Measurements from ENCODE around the gene ATP1A1.

Gene ATP1A1

DNA sequence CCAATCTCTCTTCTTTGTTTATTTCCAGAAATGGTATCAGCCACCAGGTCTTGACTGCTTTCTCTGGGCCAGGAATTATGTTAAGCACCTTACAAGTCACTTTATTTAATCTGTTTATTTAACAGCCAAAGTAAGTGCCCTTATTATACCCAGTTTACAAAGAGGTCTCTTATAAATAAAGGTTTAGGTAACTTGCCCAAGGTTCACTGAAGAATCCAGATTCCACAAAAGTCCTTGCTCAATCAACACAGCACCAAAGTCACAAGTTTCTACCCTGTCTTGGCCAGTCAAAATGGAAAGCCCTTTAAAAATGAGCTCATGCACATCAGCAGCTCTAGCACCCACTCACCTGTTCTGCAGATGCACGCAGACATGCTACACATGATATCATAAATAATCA, 28.0 kb upstream of the ATP1A1 start:
- no peak for DNase-seq (ENCODE audit: low read depth in 2 of 2)

DNA sequence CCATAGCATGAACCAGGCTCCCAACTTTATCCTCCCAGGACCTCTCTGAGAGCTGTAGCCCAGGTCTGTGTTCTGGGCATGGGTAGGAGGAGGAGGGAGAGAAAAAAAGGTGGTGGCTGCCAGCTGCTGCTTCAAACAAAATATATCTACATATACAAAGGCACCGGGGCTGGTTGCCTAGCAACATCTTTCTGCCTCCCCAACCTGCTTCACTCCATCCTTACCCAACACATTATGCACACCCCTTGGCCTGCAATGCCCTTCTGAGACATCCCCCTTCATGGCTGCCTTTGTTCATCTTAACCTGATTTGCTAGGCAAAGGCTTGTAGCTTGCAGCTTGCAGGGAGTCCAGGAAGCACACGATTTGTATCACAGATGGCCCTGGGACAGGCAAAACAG, 27.2 kb upstream of the ATP1A1 start:
- peak in 1 of 2 donors; percentile 11 for DNase-seq (ENCODE audit: low read depth in 2 of 2)

DNA sequence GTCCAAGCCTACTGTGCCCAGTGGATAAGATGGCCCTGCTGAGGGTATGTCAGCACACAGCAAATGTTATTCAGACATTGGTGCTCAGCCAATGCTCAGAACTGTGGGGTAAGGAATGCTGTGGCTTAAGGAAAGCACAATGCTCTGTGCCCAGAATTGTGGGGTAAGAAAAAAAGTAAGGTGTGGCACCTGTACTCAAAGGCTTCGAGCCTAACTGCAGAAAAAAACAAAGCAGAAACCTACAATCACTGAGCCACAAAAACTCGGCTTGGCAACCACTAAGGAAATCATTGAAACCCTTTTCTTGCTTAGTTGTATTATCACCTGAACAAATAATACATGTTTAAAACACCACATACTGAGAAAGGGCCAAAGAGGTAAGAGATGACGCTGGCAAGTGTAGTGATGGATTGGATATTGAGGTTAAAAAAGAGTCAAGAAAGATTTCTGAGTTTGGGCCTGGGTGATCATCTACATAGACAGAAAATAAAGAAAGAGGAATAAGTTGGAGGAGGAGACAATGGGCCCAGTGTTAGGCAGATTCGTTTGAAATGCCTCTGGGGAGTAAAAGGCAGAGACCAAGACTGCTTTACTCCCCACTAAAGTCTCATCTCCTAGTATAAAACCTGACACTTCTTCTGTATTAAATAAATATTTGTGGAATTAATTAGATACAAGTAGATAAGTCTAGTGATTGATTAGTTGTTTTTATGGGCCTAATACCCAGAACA, 25.9 kb upstream of the ATP1A1 start:
- no peak for DNase-seq (ENCODE audit: low read depth in 2 of 2)

DNA sequence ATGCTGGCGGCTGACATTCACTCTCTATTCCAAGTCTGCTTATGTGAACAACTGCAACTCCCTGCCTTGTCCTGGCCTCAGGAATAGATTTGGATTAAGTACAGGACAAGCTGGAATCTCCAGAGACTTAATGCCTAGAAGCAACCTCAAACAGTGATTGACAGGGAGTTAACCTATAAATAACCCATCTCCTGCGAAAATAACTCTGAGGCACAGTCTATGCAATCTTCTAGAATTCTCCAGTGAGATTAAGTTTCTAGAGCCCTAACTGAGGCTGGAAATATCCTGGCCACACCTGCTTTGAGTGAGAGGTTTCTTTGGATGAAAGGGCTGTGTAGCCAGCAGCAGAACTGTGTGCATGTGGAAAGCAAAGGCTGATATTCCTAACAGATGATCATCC, 25.3 kb upstream of the ATP1A1 start:
- DNase-seq (ENCODE audit: low read depth in 2 of 2): no peak

DNA sequence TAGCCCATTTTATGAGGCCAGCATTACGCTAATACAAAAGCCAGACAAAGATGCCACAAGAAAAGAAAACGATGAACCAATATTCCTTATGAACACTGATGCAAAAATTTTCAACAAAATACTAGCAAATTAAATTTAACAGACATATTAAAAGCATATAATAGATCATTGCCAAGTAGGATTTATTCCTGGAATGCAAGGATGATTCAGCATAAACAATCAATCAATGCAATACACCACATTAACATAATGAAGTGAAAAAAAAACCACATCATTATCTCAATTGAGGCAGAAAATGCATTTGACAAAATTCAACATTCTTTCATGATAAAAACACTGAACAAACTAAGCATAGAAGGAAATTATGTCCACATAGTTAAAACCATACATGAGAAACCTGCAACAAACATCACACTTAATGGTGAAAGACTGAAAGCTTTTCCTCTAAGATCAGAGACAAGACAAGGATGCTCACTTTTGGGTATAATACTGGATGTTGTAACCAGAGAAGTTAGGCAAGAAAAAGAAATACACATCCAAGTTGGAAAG, 22.9 kb upstream of the ATP1A1 start:
- DNase-seq (ENCODE audit: low read depth in 2 of 2): no peak

DNA sequence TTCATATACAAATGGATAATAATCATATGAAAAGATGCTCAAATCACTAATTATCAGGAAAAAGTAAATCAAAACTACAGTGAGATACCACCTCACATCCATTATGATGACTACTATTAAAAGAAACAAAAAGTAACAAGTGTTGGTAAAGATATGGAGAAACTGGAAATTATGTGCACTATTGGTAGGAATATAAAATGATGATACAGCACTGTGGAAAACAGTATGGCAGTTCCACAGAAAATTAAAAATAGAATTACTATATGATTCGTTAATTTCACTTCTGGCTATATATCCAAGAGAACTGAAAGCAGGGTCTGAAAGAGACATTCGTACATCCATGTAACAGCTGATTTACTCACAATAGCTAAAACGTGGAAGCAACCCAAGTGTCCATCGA, 21.1 kb upstream of the ATP1A1 start:
- no peak for DNase-seq (ENCODE audit: low read depth in 2 of 2)

DNA sequence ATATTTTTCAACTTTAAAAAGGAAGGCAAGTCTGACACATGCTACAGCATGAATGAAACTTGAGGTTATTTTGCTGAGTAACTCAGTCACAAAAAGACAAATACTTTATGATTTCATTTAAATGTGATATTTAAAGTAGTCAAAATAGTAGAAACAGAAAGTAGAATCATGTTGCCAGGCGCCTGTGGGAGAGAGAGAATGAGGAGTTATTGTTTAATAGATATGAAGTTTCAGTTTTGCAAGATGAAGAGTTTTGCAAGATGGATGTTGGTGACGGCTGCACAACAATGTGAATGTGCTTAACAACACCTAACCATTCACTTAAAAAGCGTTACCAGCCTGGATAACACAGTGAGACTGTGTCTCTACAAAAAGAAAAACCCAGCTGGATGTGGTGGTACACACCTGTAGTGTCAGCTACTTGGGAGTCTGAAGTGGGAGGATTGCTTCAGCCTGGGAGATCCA, 20.7 kb upstream of the ATP1A1 start:
- DNase-seq (ENCODE audit: low read depth in 2 of 2): no peak

DNA sequence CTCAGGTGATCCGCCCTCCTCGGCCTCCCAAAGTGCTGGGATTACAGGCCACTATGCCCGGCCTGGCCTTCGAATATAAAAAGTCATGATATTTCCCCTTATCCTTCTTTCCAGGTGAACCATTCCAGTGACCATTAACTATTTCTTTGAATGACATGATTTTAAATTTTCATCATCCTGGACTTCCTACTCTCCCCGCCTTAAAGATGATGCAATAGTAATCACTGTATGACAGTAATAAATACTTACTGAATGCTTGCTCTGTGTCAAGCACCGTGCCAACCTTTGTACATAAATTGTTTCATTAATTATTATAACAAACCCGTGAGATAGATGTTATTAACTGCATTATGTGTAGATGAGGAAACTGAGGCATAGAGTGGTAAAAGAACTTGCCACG, 19.9 kb upstream of the ATP1A1 start:
- no peak for DNase-seq (ENCODE audit: low read depth in 2 of 2)

DNA sequence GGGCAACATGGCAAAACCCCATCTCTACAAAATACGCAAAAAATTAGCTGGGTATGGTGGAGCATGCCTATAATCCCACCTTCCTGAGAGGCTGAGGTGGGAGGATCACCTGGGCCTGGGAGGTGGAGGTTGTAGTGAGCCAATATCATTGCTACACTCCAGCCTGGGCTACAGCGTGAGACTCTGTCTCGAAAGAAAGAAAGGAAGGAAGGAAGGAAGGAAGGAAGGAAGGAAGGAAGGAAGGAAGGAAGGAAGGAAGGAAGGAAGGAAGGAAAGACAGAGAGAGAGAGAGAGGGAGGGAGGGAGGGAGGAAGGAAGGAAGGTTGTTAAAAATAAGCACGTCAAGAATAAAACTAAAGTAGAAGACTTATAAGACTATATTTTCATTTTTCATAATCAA, 17.0 kb upstream of the ATP1A1 start:
- DNase-seq (ENCODE audit: low read depth in 2 of 2): no peak

DNA sequence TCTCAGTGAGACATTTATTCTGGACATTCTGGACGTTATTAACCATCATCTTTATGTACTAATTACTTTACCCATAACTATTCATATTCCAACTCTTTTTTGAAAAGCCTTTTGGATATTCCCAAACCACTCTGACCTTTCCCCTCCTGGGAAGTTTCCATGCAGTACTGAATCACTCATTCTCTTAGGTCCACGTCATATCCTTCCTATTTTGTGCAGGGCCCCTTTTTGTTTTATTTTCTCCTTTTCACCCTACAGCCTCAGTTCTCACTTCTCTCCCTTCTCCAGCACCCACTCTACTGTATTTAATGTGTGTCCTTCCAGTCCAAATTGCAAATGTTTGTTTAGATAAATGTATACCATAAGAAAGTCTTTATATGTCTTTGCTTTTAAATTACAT, 16.4 kb upstream of the ATP1A1 start:
- DNase-seq (ENCODE audit: low read depth in 2 of 2): no peak

DNA sequence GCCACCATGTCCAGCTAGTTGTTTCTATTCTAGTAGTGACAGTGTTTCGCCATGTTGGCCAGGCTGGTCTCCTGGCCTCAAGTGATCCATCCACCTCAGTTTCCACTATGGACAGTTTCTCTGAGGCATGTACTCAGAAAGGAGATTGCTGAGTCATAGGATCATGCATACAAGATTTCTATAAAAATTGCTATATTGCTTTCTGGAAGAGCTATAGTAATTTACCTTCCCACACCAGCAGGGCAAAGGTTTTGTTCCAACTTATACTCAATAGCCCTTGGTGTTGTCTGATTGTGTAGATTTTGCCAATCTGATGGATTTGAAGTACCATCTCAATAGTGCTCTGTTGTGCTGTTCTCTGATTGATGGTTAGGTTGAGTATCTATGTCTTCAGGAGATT, 15.6 kb upstream of the ATP1A1 start:
- no peak for DNase-seq (ENCODE audit: low read depth in 2 of 2)

DNA sequence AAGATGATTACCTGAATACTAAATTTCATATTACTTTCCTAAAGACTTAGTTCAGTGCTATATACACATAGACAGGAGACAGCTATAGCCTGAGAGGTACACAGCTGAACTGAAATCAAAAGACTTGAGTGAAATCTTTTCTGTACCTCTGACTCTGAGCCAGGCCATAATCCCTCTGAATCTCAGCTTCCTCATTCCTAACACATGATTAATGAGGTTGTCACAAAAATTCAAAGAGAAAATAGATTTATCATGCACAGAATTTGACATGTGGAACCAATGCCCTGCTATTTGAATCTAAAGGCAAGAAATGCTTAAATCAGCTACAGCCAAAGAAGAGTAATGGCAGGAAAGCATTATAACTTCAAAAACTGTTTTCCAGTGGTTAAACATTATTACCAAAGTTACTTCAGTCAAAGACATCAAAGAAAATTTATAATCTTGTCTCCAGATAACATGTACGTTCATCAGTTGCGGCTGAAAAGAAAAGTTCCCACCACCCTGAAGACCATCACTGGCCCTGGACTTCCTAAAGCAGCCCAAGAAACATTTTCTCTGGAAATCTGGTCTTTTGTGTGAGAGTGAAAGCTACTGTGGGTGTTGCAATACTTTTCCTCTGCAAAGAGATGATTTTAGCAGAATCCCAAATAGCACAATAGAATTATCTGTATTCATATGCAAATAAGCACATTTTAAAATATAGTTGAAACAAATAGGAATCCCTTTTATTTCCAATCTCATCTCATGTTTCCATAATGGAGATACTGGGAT, 13.8 kb upstream of the ATP1A1 start:
- DNase-seq (ENCODE audit: low read depth in 2 of 2): no peak

DNA sequence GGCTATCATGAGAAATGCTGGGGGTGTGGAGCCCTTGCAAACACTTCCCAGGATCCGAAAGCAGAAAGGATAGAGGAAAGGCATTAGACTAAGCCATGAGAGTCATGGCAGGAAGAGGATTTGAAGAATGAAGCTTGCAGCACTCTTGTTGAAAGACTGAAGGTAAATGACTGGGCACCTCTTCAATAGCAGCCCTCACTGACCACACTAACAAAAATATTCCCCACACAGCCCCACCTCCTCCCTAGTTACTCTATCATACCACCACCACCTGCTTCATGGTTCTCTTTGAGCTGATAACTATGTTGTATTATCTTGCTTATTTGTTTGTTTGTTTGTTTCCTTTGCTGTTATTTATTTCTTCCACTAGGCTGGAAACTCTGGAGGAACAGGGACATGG, 13.2 kb upstream of the ATP1A1 start:
- no peak for DNase-seq (ENCODE audit: low read depth in 2 of 2)

DNA sequence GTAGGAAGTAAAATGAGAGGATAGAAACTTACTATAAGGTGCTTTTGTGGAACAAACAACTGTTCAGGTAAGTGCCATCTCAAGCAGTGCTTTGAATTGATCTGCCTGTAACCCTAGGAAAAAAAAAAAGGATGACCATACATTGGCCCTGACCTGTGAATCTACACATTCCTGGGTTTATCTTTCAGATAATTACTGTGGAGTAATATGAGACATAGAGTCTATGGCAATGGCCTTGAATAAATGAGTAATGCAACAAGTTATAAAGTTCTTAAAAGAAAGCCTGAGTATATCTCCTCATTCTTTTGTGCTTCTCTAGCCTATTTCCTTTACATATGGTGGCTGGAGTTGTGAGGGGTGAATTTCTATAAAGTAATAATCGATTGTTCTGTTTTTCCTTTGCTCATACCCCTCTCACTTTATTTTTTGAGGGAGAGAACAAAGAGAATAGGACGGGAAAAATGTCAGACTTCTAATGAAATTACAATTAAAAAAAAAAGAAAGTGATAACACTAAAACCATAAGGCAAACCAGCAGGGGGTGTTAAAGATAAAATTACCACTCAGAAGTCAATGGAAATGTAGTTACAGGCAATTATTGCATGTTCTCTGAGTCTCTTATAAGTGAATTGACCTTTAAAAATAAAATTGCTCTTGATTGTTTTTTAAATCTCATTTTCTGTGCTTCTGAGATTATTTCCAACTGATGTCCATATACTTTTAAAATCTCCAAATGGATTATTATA, 12.4 kb upstream of the ATP1A1 start:
- no peak for DNase-seq (ENCODE audit: low read depth in 2 of 2)

DNA sequence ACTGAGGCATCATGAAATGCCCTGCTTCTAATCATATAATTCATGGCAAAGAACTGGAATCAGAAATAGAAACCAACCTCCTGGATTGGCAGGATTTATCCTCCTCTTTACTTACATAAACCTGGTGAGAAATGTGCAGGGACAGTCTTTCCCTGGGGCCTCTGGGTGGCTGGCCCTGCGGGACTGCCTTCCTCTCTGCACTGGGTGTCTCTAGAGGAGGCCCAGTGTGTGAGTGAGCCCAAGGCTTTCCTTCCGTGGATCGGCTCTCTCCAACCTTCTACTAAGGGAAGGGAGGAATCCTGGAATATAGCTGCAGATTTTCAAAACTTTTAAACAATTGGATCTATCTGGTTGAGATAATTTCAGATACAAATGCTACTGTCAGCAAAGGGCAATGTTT, 11.4 kb upstream of the ATP1A1 start:
- no peak for DNase-seq (ENCODE audit: low read depth in 2 of 2)

DNA sequence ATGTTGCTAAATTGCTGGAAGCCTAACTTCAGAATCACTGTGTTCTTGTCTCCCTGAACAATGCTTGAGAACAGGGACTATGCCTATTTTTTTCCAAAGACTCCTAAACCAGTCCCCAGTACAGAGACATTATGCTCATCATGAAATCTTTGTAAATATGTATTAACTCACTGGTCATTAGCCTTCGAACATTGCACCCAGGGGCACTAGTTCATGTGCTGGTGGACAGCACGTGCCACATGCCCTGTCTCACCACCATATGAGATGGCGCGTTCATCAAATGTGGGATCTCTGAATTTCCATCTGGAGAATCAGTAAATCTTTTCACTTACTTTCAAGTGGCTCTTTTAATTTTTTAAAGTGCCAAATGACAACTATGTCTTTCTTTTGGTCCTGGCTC, 11.0 kb upstream of the ATP1A1 start:
- no peak for DNase-seq (ENCODE audit: low read depth in 2 of 2)

DNA sequence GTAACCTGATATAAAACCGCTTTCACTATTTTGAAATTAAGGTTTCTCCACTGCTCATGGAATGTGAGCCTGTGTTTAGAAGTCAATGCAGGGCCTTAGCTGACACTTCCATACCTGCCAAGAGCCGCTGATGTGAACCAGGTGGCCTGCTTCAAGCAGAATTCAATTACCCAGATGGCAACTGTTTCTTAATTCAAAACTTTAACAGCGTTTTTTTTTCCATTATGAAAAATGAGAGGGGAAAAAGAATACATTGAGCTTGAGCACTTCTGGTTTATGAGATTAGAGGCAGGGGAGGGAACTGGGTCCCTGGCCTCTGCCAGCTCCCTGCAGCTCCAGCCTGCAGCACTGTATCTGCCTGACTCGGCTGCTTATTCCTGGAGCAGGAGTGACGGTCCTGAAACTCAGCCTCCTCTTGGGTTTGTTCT, 7.7 kb upstream of the ATP1A1 start:
- no peak for DNase-seq (ENCODE audit: low read depth in 2 of 2)

DNA sequence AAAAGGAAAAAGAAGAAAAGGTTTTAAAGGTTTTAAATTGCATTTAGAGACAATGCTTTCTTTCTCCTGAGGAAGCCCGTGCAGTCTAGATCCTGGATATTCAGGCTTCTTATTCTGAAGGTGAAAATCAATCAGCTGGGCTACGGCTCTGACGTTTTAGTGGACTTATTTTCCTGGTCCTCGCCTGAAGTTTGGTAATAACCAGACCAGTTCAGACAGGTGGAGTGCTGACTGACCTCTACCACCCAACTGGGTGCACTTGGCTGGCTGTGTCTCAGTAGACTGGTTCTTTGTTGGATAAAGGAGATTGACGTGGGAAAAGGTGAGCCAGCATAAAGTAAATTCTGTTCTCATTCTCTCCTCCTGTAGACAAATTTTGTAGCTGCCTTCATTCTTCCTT, 7.2 kb upstream of the ATP1A1 start:
- no peak for DNase-seq (ENCODE audit: low read depth in 2 of 2)

DNA sequence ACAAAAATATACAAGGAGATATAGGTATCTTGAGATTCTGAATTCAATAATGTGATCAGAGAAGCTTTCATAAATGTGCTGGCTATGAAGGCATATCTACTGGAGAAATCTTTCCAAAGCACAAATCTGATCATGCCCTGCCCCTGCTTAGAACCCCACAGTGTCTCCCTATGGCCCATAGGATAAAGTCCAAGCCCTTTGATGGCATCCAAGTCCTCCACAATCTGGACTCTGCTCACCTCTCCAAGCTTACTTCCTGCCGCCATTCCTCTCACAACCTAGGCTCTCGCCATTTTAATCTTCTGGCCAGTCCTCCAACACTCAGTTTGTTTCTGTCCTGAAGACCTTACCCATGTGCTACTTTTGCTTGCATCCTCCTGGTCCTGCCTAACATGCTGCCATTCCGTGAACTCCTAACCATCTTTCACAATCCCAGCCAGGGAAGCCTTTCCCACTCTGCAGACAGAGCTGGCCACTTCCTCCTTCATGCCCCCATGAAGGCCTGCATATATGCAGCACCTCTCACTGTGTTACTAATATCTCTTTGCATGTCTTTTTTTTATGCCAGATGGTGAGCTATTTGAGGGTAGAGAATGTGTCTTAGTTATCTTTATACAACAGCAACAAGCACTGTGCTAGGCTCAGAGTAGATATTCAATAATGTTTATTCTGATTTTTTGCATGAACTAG, 5.6 kb upstream of the ATP1A1 start:
- DNase-seq (ENCODE audit: low read depth in 2 of 2): no peak

DNA sequence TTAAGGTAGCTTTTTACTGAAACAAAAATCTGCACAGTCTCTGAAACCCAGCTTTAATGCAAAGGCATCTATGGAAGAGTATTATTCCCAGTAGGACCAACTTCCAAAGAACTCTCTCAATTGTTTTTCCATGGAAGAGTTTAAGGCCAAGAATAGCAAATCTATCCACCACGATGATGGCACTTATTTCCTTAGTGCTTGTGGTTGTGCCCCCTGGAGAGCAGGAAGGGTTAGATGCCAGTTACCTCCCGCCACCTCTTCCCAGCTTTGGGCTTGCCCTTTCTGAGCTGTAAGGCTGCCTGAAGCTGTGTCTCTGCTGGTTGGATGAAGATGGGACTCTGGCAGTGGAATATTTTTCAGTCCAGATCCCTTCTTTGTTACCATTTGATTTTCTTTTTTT, 4.8 kb upstream of the ATP1A1 start:
- DNase-seq (ENCODE audit: low read depth in 2 of 2): no peak

DNA sequence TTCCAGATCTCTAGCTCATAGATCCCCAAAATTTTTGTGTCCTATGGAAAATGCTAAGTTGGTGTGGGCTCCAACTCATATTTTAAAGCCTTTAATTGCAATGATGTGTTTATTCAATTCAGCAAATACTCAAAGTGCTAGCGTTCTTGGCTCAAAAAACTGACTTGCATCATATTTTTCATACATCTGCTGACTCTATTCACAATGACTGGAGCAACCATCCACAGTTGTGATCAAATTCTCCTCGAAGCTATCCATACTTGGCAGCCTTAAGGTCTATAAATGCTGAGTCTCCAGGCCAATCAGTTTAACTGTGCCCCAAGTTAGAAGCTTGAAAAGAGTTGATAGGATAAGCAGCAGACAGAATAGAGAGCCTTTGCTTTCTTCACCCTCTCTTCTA, 2.9 kb upstream of the ATP1A1 start:
- no peak for DNase-seq (ENCODE audit: low read depth in 2 of 2)

DNA sequence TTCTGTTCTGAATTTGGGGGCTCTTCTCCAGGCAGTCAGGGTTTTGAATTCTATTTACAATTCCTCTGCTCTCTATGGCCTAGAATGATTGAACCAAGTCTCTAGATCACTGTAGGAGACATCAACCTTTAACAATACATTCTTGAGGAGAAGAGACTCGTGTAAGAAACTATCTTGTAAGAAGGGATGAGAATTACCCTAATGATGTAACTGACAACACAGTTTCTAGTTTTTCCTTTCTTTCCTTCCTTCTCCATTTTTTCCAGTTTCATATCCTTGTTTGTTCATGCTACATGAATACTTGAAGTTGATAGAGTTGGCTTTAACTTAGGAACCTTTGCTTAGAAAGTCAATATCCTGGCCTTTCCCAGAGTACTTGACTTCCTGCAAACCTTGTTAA, 1.3 kb upstream of the ATP1A1 start:
- no peak for DNase-seq (ENCODE audit: low read depth in 2 of 2)
